HG02870 (cell line): ENCODE results near the gene DGCR8.

Experiments used
- ATAC-seq: cut with Tn5 transposase; IDR thresholded peaks from one replicate; pipeline ENCODE4 v1.9.1; 2021; ENCODE audit warnings: mild to moderate bottlenecking, moderate library complexity; ENCODE audit not compliant: unreplicated experiment

Gene DGCR8

GRCh38 chr22:20121856-20122415, 41.9 kb downstream of the DGCR8 start:
- no peak for ATAC-seq

- ATAC-seq = no peak
Measured at GRCh38 chr22:20123366-20124082, 43.5 kb downstream of the DGCR8 start.

GRCh38 chr22:20124083-20124787, 44.2 kb downstream of the DGCR8 start:
- ATAC-seq = no peak

- no peak for ATAC-seq
Measured at GRCh38 chr22:20125201-20126174, 45.4 kb downstream of the DGCR8 start.

GRCh38 chr22:20126284-20127029, 46.4 kb downstream of the DGCR8 start:
- ATAC-seq = no peak

GRCh38 chr22:20127318-20127868, 47.4 kb downstream of the DGCR8 start:
- no peak for ATAC-seq

GRCh38 chr22:20127869-20128618, 48.0 kb downstream of the DGCR8 start:
- ATAC-seq = no peak

- ATAC-seq = no peak
Measured at GRCh38 chr22:20128619-20128901, 48.5 kb downstream of the DGCR8 start.

GRCh38 chr22:20128902-20129746, 49.1 kb downstream of the DGCR8 start:
- ATAC-seq = no peak

- ATAC-seq = no peak
Measured at GRCh38 chr22:20129747-20130014, 49.6 kb downstream of the DGCR8 start.

GRCh38 chr22:20130319-20130718, 50.3 kb downstream of the DGCR8 start:
- ATAC-seq = no peak

GRCh38 chr22:20130731-20131596, 50.9 kb downstream of the DGCR8 start:
- peak; percentile 56 for ATAC-seq

GRCh38 chr22:20131597-20131858, 51.5 kb downstream of the DGCR8 start, which contains the start of gene ZDHHC8:
Gene ZDHHC8, plus strand, starts transcription at chr22:20131804. Its CDS starts 144 bp downstream, at chr22:20131948.
- ATAC-seq = peak; percentile 43

- no peak for ATAC-seq
Measured at GRCh38 chr22:20131859-20132685, 52.0 kb downstream of the DGCR8 start.

GRCh38 chr22:20132686-20133246, 52.7 kb downstream of the DGCR8 start:
- no peak for ATAC-seq

- ATAC-seq = no peak
Measured at GRCh38 chr22:20133930-20134549, 54.0 kb downstream of the DGCR8 start.
